ENCODE data around the gene EFCAB6. TPM values are rescaled to one million over a fixed set of nuclear protein-coding genes. Genes with fewer than 3 reads are reported as not detected.

The EFCAB6 gene
- total RNA-seq, 1 experiment from 2014 or later, result 0.52 TPM

- Histone ChIP-seq H3K27me3 (ENCODE audit: insufficient read depth, low read length) (peaks cover 5% of the 10 kb centered on the region; the same call in 1 of the 2 replicates), H2AFZ (ENCODE audit: low read depth, low read length, poor library complexity, severe bottlenecking) (no peak overlapping the region), H3K9me3 (ENCODE audit: control insufficient read depth in 1 of 2, insufficient read depth in 1 of 2, low read depth in 1 of 2, low read length in 2 of 2) (no peaks in the 10 kb centered on the region), H3K36me3 (ENCODE audit: control insufficient read depth in 1 of 2, insufficient read depth in 2 of 2, low read length in 2 of 2) (no peaks in the 10 kb centered on the region), H3K4me3 (replicated peaks in 1 of 2; ENCODE audit: low read depth in 1 of 2, low read length in 2 of 2) (no peak overlapping the region), H3K79me2 (ENCODE audit: insufficient read depth, low read length) (no peaks in the 10 kb centered on the region), H3K27ac (ENCODE audit: low read depth, low read length) (no peak overlapping the region), H4K20me1 (ENCODE audit: insufficient read depth) (no peaks in the 10 kb centered on the region), H3K9me2 (ENCODE audit: insufficient read depth) (no peaks in the 10 kb centered on the region), H3K4me2 (ENCODE audit: low read length) (no peak overlapping the region), H3K9ac (ENCODE audit: low read length) (no peak overlapping the region), H3K4me1 (ENCODE audit: control insufficient read depth in 1 of 2, insufficient read depth in 2 of 2, low read length in 2 of 2) (0 out of 4 replicates have a peak, but pooled peaks cover 0 to 2% of the 10 kb centered on the region in 2 experiments)
- no peak for ATAC-seq
- CTCF ChIA-PET, result no interaction called here
- POLR2A ChIA-PET, result no interaction called here
- intact Hi-C loops (cut with micrococcal nuclease), result no loop called here
- TF ChIP-seq CBX3 (IDR thresholded peaks at IDR 0.05; ENCODE audit: low read depth) (no peak), CTCF (IDR thresholded peaks at IDR 0.05 in 2 of 3, conservative IDR thresholded peaks at IDR 0.05 in 1 of 3; ENCODE audit: borderline replicate concordance in 1 of 3, insufficient read depth in 1 of 3, low read depth in 2 of 3, low read length in 2 of 3) (no peak), ZFX (IDR thresholded peaks at IDR 0.05) (no peak), EGR1 (IDR thresholded peaks at IDR 0.05; ENCODE audit: low read depth) (no peak), SP1 (IDR thresholded peaks at IDR 0.05; ENCODE audit: low read depth) (no peak), SIN3A (IDR thresholded peaks at IDR 0.05; ENCODE audit: low read depth) (no peak), POLR2AphosphoS5 (IDR thresholded peaks at IDR 0.05; ENCODE audit: low read depth, low read length) (no peak), REST (IDR thresholded peaks at IDR 0.05; ENCODE audit: low read depth) (no peak), EZH2phosphoT487 (IDR thresholded peaks at IDR 0.05; ENCODE audit: borderline replicate concordance) (no peak), ZBTB33 (IDR thresholded peaks at IDR 0.05; ENCODE audit: extremely low read depth, insufficient replicate concordance, low read length) (no peak)
- TF ChIP-seq, protein P1, sequence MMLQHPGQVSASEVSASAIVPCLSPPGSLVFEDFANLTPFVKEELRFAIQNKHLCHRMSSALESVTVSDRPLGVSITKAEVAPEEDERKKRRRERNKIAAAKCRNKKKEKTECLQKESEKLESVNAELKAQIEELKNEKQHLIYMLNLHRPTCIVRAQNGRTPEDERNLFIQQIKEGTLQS (IDR thresholded peaks at IDR 0.05), result no peak
- no TSS peak for BruUV-seq (replicated peaks)
- no peak for DNase-seq (ENCODE audit: low read depth, low spot score)
- RAD21 ChIA-PET (ENCODE audit: low non-redundant PET in 1 of 2, low total read pairs in 2 of 2, uncharacterized antibody in 2 of 2, unreplicated experiment in 2 of 2), result no interaction called here
These were observed 295.0 kb downstream of the EFCAB6 start for GRCh38 chr22:43516996-43517635.
